HG02678 (cell line): Measurements from ENCODE around the gene ERF.
A peak's percentile ranks its signal among the peaks of the same experiment; 100 is the strongest.

Experiments
- ATAC-seq: cut with Tn5 transposase; IDR thresholded peaks from one replicate; pipeline ENCODE4 v1.9.1; 2021; ENCODE audit warnings: mild to moderate bottlenecking, moderate library complexity; ENCODE audit not compliant: unreplicated experiment

The ERF gene

GRCh38 chr19:42254850-42255765 is at the start of gene ERF:
Gene ERF, minus strand, starts transcription at chr19:42255128. Its CDS starts 129 bp downstream, at chr19:42254999.
- peak; percentile 69 for ATAC-seq

- no peak for ATAC-seq
Observed at GRCh38 chr19:42303876-42304275, 48.9 kb upstream of the ERF start.

- ATAC-seq, result no peak
Observed at GRCh38 chr19:42303101-42303464, 48.2 kb upstream of the ERF start.

- ATAC-seq, result no peak
Observed at GRCh38 chr19:42301646-42302203, 46.8 kb upstream of the ERF start, which contains the start of gene PRR19. Gene PRR19, plus strand, starts transcription at chr19:42302132. Its CDS starts 7,453 bp downstream, at chr19:42309585.

- ATAC-seq, result no peak
Observed at GRCh38 chr19:42297039-42297438, 42.1 kb upstream of the ERF start.

- ATAC-seq, result no peak
Observed at GRCh38 chr19:42295831-42296525, 41.0 kb upstream of the ERF start.

GRCh38 chr19:42295342-42295741 is 40.4 kb upstream of the ERF start:
- no peak for ATAC-seq

- no peak for ATAC-seq
Observed at GRCh38 chr19:42294471-42295137, 39.7 kb upstream of the ERF start.

- ATAC-seq, result no peak
Observed at GRCh38 chr19:42293948-42294347, 39.0 kb upstream of the ERF start.

- no peak for ATAC-seq
Observed at GRCh38 chr19:42293540-42293939, 38.6 kb upstream of the ERF start.

- no peak for ATAC-seq
Observed at GRCh38 chr19:42292963-42293362, 38.0 kb upstream of the ERF start.

- ATAC-seq, result no peak
Observed at GRCh38 chr19:42292042-42292960, 37.4 kb upstream of the ERF start.

- ATAC-seq, result no peak
Observed at GRCh38 chr19:42291435-42291810, 36.5 kb upstream of the ERF start.

- no peak for ATAC-seq
Observed at GRCh38 chr19:42290523-42291434, 35.9 kb upstream of the ERF start.

- ATAC-seq, result no peak
Observed at GRCh38 chr19:42290136-42290522, 35.2 kb upstream of the ERF start.

GRCh38 chr19:42289556-42290041 is 34.7 kb upstream of the ERF start:
- ATAC-seq, result no peak

- no peak for ATAC-seq
Observed at GRCh38 chr19:42288881-42289555, 34.1 kb upstream of the ERF start.

- ATAC-seq, result no peak
Observed at GRCh38 chr19:42288387-42288786, 33.5 kb upstream of the ERF start.

GRCh38 chr19:42287827-42288107 is 32.8 kb upstream of the ERF start:
- no peak for ATAC-seq
